RWPE1 (cell line): ENCODE measurements around the gene USP3.

ENCODE experiments used
- CTCF ChIA-PET: fragments of 350-600 bp; sonication (Branson Sonifier 250); formaldehyde crosslinking; extraction: SDS; loops from one replicate; lab custom pipeline; 2021; lab: Yijun Ruan, JAX
- POLR2A ChIA-PET: fragments of 400-600 bp; formaldehyde crosslinking; extraction: SDS; loops from one replicate; lab custom pipeline; 2020; ENCODE audit warnings: antibody characterized with exemption; ENCODE audit not compliant: low non-redundant PET; lab: Yijun Ruan, JAX
- DNase-seq: peaks from one replicate; pipeline ENCODE4 v3.0.0; 2012; ENCODE audit warnings: low spot score
- H3K27ac ChIP-seq: fragments of 450-650 bp; 2 replicates; pipeline ENCODE4 v1.5.1; 2017
- TF ChIP-seq, protein P1 (sequence below): fragments of 450-650 bp; conservative IDR thresholded peaks from 2 replicates; pipeline ENCODE4 v1.5.1; 2017; ENCODE audit warnings: low read depth, mild to moderate bottlenecking

Gene USP3

GRCh38 chr15:63504247-63504978 is at the start of gene USP3:
TSS of gene USP3 (plus strand) at chr15:63504593. CDS start at chr15:63504740, 147 bp downstream.
- peak; percentile 88 for DNase-seq
- ChIA-PET CTCF (interaction anchor here (0.7 to 2.6 kb wide), 5 partner anchors 17 to 649 kb away, joined by 3 to 16 read pairs (median 5); no protein-coding TSS in a partner anchor), POLR2A (interaction anchor here (0.6 to 1.0 kb wide), 3 partner anchors 21 to 97 kb away, joined by 4 read pairs; no protein-coding TSS in a partner anchor)
- TF ChIP-seq, protein P1, sequence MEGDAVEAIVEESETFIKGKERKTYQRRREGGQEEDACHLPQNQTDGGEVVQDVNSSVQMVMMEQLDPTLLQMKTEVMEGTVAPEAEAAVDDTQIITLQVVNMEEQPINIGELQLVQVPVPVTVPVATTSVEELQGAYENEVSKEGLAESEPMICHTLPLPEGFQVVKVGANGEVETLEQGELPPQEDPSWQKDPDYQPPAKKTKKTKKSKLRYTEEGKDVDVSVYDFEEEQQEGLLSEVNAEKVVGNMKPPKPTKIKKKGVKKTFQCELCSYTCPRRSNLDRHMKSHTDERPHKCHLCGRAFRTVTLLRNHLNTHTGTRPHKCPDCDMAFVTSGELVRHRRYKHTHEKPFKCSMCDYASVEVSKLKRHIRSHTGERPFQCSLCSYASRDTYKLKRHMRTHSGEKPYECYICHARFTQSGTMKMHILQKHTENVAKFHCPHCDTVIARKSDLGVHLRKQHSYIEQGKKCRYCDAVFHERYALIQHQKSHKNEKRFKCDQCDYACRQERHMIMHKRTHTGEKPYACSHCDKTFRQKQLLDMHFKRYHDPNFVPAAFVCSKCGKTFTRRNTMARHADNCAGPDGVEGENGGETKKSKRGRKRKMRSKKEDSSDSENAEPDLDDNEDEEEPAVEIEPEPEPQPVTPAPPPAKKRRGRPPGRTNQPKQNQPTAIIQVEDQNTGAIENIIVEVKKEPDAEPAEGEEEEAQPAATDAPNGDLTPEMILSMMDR = peak; percentile 28
- H3K27ac ChIP-seq = peak within 1 kb of the TSS; percentile 98

DNA sequence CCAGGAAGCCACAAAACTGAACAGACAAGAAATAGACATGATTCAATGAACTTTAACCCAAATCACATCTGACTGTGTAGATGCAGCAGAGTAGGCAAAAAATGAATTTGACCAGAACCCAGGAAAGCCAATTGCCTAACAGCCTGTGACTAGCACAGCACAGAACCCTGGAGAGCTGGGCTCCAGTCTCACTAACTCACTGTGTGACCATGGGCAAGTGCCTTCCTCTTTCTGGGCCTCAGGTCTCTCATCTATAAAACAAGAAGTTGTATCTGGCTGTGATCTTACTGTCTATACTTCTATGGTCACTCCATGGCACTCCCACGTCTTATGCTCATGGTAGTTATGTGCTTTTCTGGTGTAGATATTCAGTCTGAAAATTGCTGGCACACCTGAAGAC is 48.1 kb upstream of the USP3 start:
- TF ChIP-seq, protein P1 = no peak
- ChIA-PET POLR2A (no interaction called here), CTCF (no interaction called here)
- H3K27ac ChIP-seq = no peak overlapping the region
- no peak for DNase-seq

- POLR2A ChIA-PET = no interaction called here
- CTCF ChIA-PET = no interaction called here
- no peak overlapping the region for H3K27ac ChIP-seq
- TF ChIP-seq, protein P1 = no peak
- no peak for DNase-seq
Observed at GRCh38 chr15:63457379-63457778, 47.0 kb upstream of the USP3 start.

- TF ChIP-seq, protein P1 = no peak
- no peak for DNase-seq
- H3K27ac ChIP-seq = no peak overlapping the region
- ChIA-PET CTCF (no interaction called here), POLR2A (no interaction called here)
Observed at GRCh38 chr15:63458026-63458425, 46.4 kb upstream of the USP3 start.

- H3K27ac ChIP-seq = no peak overlapping the region
- TF ChIP-seq, protein P1 = no peak
- no peak for DNase-seq
- ChIA-PET POLR2A (no interaction called here), CTCF (no interaction called here)
Observed at GRCh38 chr15:63458794-63459395, 45.5 kb upstream of the USP3 start.

DNA sequence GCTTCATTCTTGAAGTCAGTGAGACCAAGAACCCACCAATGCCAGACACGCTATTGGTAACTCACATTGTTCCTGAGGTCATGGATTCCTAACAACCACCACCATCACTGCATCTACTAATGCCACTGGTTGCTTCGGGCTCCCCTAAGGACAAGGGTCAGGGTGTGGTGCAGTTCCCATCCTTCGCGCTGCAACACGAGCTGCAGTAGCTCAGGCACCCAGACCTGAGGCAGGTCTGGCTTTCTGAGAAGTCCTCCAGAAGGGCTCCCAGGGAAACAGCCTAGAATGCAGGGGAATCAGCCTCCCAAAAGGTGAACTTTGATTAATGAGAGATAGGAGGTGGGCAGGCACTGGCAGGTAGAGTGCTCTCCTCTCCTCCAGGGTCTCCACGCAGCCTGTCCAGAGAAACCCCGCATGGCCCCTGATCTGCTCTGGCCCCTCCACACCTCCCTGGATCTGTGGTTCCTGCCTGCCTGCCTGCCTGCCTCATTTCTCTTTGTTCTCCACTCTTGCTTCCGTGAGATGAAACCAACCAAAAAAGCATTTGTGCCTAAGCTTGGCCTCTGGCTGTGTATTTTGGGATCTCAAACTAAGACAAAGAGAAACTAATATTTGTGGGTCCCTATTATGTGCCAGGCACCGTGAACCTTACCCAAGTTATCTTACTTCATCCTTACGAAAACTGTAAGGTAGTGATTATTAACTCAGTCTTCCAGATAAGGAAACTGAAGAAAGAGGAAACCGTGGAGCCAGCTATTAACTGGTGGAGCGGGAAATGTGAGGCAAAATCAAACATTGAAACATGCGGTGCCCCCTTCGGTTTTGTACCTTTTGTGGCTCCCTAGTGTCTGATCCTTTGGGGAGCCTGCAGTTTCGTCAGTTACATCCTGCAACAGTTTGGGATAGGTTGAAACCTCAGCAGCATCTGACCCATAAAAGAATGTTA is 43.9 kb upstream of the USP3 start:
- CTCF ChIA-PET = no interaction called here
- TF ChIP-seq, protein P1 = no peak
- no peak for DNase-seq
- POLR2A ChIA-PET = interaction anchor here (0.5 kb wide), 1 partner anchor 14 kb away, joined by 5 read pairs; no protein-coding TSS in a partner anchor
- H3K27ac ChIP-seq = no peak overlapping the region
